ENCODE data around the gene SMAD7. TPM values are rescaled to one million over a fixed set of nuclear protein-coding genes. Genes with fewer than 3 reads are reported as not detected.

Gene SMAD7
- total and polyA plus RNA-seq, 2 donors (not counting 1 experiment from before 2014, with no cell fraction given): 6.1 to 16.3 TPM

GRCh38 chr18:48942086-48942485 lies 8.7 kb downstream of the SMAD7 start:
- Histone ChIP-seq H3K4me1 (ENCODE audit: control insufficient read depth, extremely low read depth, insufficient read depth, low read length) (peaks cover 55% of the 10 kb centered on the region), H4K20me1 (ENCODE audit: control insufficient read depth, extremely low read depth, insufficient read depth, low read length) (no peaks in the 10 kb centered on the region), H3K4me2 (ENCODE audit: extremely low read depth, insufficient read depth, low read length) (peak overlapping the region; percentile 34), H3K9ac (ENCODE audit: insufficient read depth, low read length) (no peak overlapping the region), H3K79me2 (ENCODE audit: control insufficient read depth, insufficient read depth, low read length) (peaks cover 81% of the 10 kb centered on the region), H3K36me3 (ENCODE audit: control insufficient read depth, insufficient read depth, low read length) (peaks cover 2% of the 10 kb centered on the region), H3K27ac (ENCODE audit: insufficient read depth, low read length) (peak overlapping the region; percentile 65), H2AFZ (ENCODE audit: low read length) (no peak overlapping the region), H3K9me3 (ENCODE audit: control insufficient read depth, insufficient read depth, low read depth, low read length) (no peaks in the 10 kb centered on the region), H3K27me3 (ENCODE audit: control insufficient read depth, insufficient read depth, low read length) (no peaks in the 10 kb centered on the region), H3K4me3 (replicated peaks in 1 of 4; ENCODE audit: control extremely low read depth in 1 of 4, insufficient read depth in 1 of 4, low read depth in 3 of 4, low read length in 4 of 4) (no peak overlapping the region)
- no peak for DNase-seq (ENCODE audit: low read depth in 2 of 2)
- no peak for TF ChIP-seq EZH2 (IDR thresholded peaks at IDR 0.05; ENCODE audit: low read length, missing control alignments)
- TF ChIP-seq CTCF (conservative IDR thresholded peaks at IDR 0.05 in 1 of 2, IDR thresholded peaks at IDR 0.05 in 1 of 2; ENCODE audit: low read depth in 1 of 2, low read length in 2 of 2): no peak

- TF ChIP-seq CTCF (conservative IDR thresholded peaks at IDR 0.05 in 1 of 2, IDR thresholded peaks at IDR 0.05 in 1 of 2; ENCODE audit: low read depth in 1 of 2, low read length in 2 of 2) (no peak), EZH2 (IDR thresholded peaks at IDR 0.05; ENCODE audit: low read length, missing control alignments) (no peak)
- Histone ChIP-seq H3K4me3 (replicated peaks in 1 of 4; ENCODE audit: control extremely low read depth in 1 of 4, insufficient read depth in 1 of 4, low read depth in 3 of 4, low read length in 4 of 4) (no peak overlapping the region), H3K27ac (ENCODE audit: insufficient read depth, low read length) (peak overlapping the region; percentile 49), H3K4me1 (ENCODE audit: control insufficient read depth, extremely low read depth, insufficient read depth, low read length) (peaks cover 53% of the 10 kb centered on the region), H4K20me1 (ENCODE audit: control insufficient read depth, extremely low read depth, insufficient read depth, low read length) (no peaks in the 10 kb centered on the region), H3K79me2 (ENCODE audit: control insufficient read depth, insufficient read depth, low read length) (peaks cover 80% of the 10 kb centered on the region), H3K27me3 (ENCODE audit: control insufficient read depth, insufficient read depth, low read length) (no peaks in the 10 kb centered on the region), H3K9me3 (ENCODE audit: control insufficient read depth, insufficient read depth, low read depth, low read length) (no peaks in the 10 kb centered on the region), H3K9ac (ENCODE audit: insufficient read depth, low read length) (no peak overlapping the region), H3K36me3 (ENCODE audit: control insufficient read depth, insufficient read depth, low read length) (peaks cover 2% of the 10 kb centered on the region), H3K4me2 (ENCODE audit: extremely low read depth, insufficient read depth, low read length) (peak overlapping the region; percentile 34), H2AFZ (ENCODE audit: low read length) (no peak overlapping the region)
- no peak for DNase-seq (ENCODE audit: low read depth in 2 of 2)
Measured at GRCh38 chr18:48941672-48942071, 9.1 kb downstream of the SMAD7 start.

- no peak overlapping the region for H3K4me3 ChIP-seq (replicated peaks in 1 of 4; ENCODE audit: control extremely low read depth in 1 of 4, insufficient read depth in 1 of 4, low read depth in 3 of 4, low read length in 4 of 4)
- H3K27ac ChIP-seq (ENCODE audit: insufficient read depth, low read length): peak overlapping the region; percentile 49
- no peak overlapping the region for H3K9ac ChIP-seq (ENCODE audit: insufficient read depth, low read length)
- H2AFZ ChIP-seq (ENCODE audit: low read length): no peak overlapping the region
- H3K27me3 ChIP-seq (ENCODE audit: control insufficient read depth, insufficient read depth, low read length): no peaks in the 10 kb centered on the region
- H3K4me1 ChIP-seq (ENCODE audit: control insufficient read depth, extremely low read depth, insufficient read depth, low read length): peaks cover 52% of the 10 kb centered on the region
- DNase-seq (ENCODE audit: low read depth in 2 of 2): peak in 1 of 2 donors; percentile 39
- no peaks in the 10 kb centered on the region for H4K20me1 ChIP-seq (ENCODE audit: control insufficient read depth, extremely low read depth, insufficient read depth, low read length)
- H3K4me2 ChIP-seq (ENCODE audit: extremely low read depth, insufficient read depth, low read length): peak overlapping the region; percentile 34
- no peaks in the 10 kb centered on the region for H3K9me3 ChIP-seq (ENCODE audit: control insufficient read depth, insufficient read depth, low read depth, low read length)
- TF ChIP-seq EZH2 (IDR thresholded peaks at IDR 0.05; ENCODE audit: low read length, missing control alignments) (no peak), CTCF (conservative IDR thresholded peaks at IDR 0.05 in 1 of 2, IDR thresholded peaks at IDR 0.05 in 1 of 2; ENCODE audit: low read depth in 1 of 2, low read length in 2 of 2) (no peak)
- peaks cover 2% of the 10 kb centered on the region for H3K36me3 ChIP-seq (ENCODE audit: control insufficient read depth, insufficient read depth, low read length)
- H3K79me2 ChIP-seq (ENCODE audit: control insufficient read depth, insufficient read depth, low read length): peaks cover 80% of the 10 kb centered on the region
Measured at GRCh38 chr18:48940854-48941611, 9.7 kb downstream of the SMAD7 start.

All from fibroblast of lung (primary cell).